T1000 (cell line): ENCODE measurements around the gene PMAIP1.

ENCODE experiments used
- DNase-seq: peaks from one replicate; lab custom pipeline; 2025; ENCODE audit warnings: mixed read lengths; lab: John Stamatoyannopoulos, UW

The PMAIP1 gene

GRCh38 chr18:59915606-59916005 is 15.8 kb downstream of the PMAIP1 start:
- no peak for DNase-seq

GRCh38 chr18:59916746-59917145 is 16.9 kb downstream of the PMAIP1 start:
- DNase-seq, result no peak

- no peak for DNase-seq
Observed at GRCh38 chr18:59917422-59917821, 17.6 kb downstream of the PMAIP1 start.

GRCh38 chr18:59918320-59918755 is 18.5 kb downstream of the PMAIP1 start:
- DNase-seq, result no peak

GRCh38 chr18:59918997-59919396 is 19.2 kb downstream of the PMAIP1 start:
- DNase-seq, result no peak

GRCh38 chr18:59921384-59921891 is 21.6 kb downstream of the PMAIP1 start:
- no peak for DNase-seq

- no peak for DNase-seq
Observed at GRCh38 chr18:59923539-59924196, 23.9 kb downstream of the PMAIP1 start.

- no peak for DNase-seq
Observed at GRCh38 chr18:59926131-59926530, 26.3 kb downstream of the PMAIP1 start.

- no peak for DNase-seq
Observed at GRCh38 chr18:59927246-59927825, 27.5 kb downstream of the PMAIP1 start.

- DNase-seq, result no peak
Observed at GRCh38 chr18:59928201-59928600, 28.4 kb downstream of the PMAIP1 start.

- DNase-seq, result no peak
Observed at GRCh38 chr18:59929621-59930295, 30.0 kb downstream of the PMAIP1 start.

GRCh38 chr18:59932401-59932800 is 32.6 kb downstream of the PMAIP1 start:
- no peak for DNase-seq

- no peak for DNase-seq
Observed at GRCh38 chr18:59938676-59939075, 38.9 kb downstream of the PMAIP1 start.

GRCh38 chr18:59939127-59939526 is 39.3 kb downstream of the PMAIP1 start:
- DNase-seq, result no peak

- no peak for DNase-seq
Observed at GRCh38 chr18:59940068-59940467, 40.3 kb downstream of the PMAIP1 start.

- no peak for DNase-seq
Observed at GRCh38 chr18:59941331-59941730, 41.5 kb downstream of the PMAIP1 start.

- DNase-seq, result no peak
Observed at GRCh38 chr18:59942601-59943000, 42.8 kb downstream of the PMAIP1 start.

GRCh38 chr18:59945544-59945943 is 45.7 kb downstream of the PMAIP1 start:
- no peak for DNase-seq

- no peak for DNase-seq
Observed at GRCh38 chr18:59950215-59950944, 50.6 kb downstream of the PMAIP1 start.

GRCh38 chr18:59951591-59951990 is 51.8 kb downstream of the PMAIP1 start:
- DNase-seq, result no peak

- DNase-seq, result no peak
Observed at GRCh38 chr18:59952283-59953007, 52.6 kb downstream of the PMAIP1 start.
